Neural cell (in vitro differentiated cells): Measurements from ENCODE around the gene CRTC3. TPM values are rescaled to one million over a fixed set of nuclear protein-coding genes. Genes with fewer than 3 reads are reported as not detected.

Source experiments
- H2AFZ ChIP-seq: fragments of 200-600, 300-800 bp; sonication (generic), shearing (Covaris generic); 2 replicates; pipeline ENCODE4 v1.6.0; 2014; ENCODE audit warnings: low read depth, mild to moderate bottlenecking, antibody characterized with exemption, low read length, moderate library complexity
- H3F3A ChIP-seq: fragments of 200-600 bp; shearing (Covaris generic); 2 replicates; pipeline ENCODE4 v1.6.1; 2016; ENCODE audit warnings: mild to moderate bottlenecking, moderate library complexity, mixed read lengths, antibody characterized with exemption, low read length; ENCODE audit not compliant: insufficient read depth, poor library complexity, severe bottlenecking
- H3K27ac ChIP-seq: fragments of 200-600, 300-800 bp; sonication (generic), shearing (Covaris generic); 2 replicates; pipeline ENCODE4 v1.5.1; 2014; ENCODE audit warnings: mild to moderate bottlenecking, low read length, moderate library complexity
- H3K27me3 ChIP-seq: fragments of 300-800, 200-600 bp; sonication (generic), shearing (Covaris generic); 2 replicates; pipeline ENCODE4 v1.6.0; 2014; ENCODE audit warnings: mild to moderate bottlenecking, low read depth, low read length, moderate library complexity; ENCODE audit not compliant: insufficient read depth
- H3K36me3 ChIP-seq: fragments of 300-800, 200-600 bp; sonication (generic), shearing (Covaris generic); 2 replicates; pipeline ENCODE4 v1.5.1; 2014; ENCODE audit warnings: mild to moderate bottlenecking, antibody characterized with exemption, low read length, moderate library complexity; ENCODE audit not compliant: insufficient read depth
- H3K4me2 ChIP-seq: fragments of 300-800, 200-600 bp; sonication (generic), shearing (Covaris generic); 2 replicates; pipeline ENCODE4 v1.6.0; 2014; ENCODE audit warnings: mild to moderate bottlenecking, low read length
- H3K4me3 ChIP-seq: fragments of 300-800, 200-600 bp; sonication (generic), shearing (Covaris generic); 2 replicates; pipeline ENCODE4 v1.5.1; 2014; ENCODE audit warnings: mild to moderate bottlenecking, low read length, moderate library complexity
- H3K79me2 ChIP-seq: fragments of 200-600 bp; shearing (Covaris generic); replicated peaks from 2 replicates; pipeline ENCODE4 v1.6.0; 2014; ENCODE audit warnings: mild to moderate bottlenecking, low read length, moderate library complexity; ENCODE audit not compliant: insufficient read depth
- H3K9ac ChIP-seq: fragments of 300-800, 200-600 bp; sonication (generic), shearing (Covaris generic); 2 replicates; pipeline ENCODE4 v1.6.1; 2016; ENCODE audit warnings: mild to moderate bottlenecking, low read length, mixed read lengths
- H3K9me2 ChIP-seq: fragments of 200-600 bp; shearing (Covaris generic); 2 replicates; pipeline ENCODE4 v1.6.1; 2016; ENCODE audit warnings: mild to moderate bottlenecking, low read length, mixed read lengths; ENCODE audit not compliant: insufficient read depth
- H3K9me3 ChIP-seq: fragments of 200-600, 300-800 bp; sonication (generic), shearing (Covaris generic); 2 replicates; pipeline ENCODE4 v1.6.1; 2016; ENCODE audit warnings: mild to moderate bottlenecking, mixed run types, low read length, moderate library complexity, mixed read lengths
- H4K20me1 ChIP-seq: fragments of 200-600 bp; shearing (Covaris generic); 2 replicates; pipeline ENCODE4 v1.6.1; 2016; ENCODE audit warnings: mild to moderate bottlenecking, mixed run types; ENCODE audit not compliant: insufficient read depth
- CTCF ChIP-seq: fragments of 450-650 bp; IDR thresholded peaks from 2 replicates; pipeline ENCODE4 v1.5.1; 2014; ENCODE audit warnings: antibody characterized with exemption, mild to moderate bottlenecking, moderate library complexity; ENCODE audit not compliant: poor library complexity, severe bottlenecking
- EP300 ChIP-seq: fragments of 450-650 bp; conservative IDR thresholded peaks from 2 replicates; pipeline ENCODE4 v1.6.1; 2014; ENCODE audit warnings: antibody characterized with exemption, mild to moderate bottlenecking, moderate library complexity; ENCODE audit not compliant: poor library complexity, severe bottlenecking
- EZH2 ChIP-seq: fragments of 200-600, 300-800 bp; shearing (Covaris generic), sonication (generic); IDR thresholded peaks from 2 replicates; pipeline ENCODE4 v1.6.1; 2014; ENCODE audit warnings: antibody characterized with exemption, low read length, borderline replicate concordance, mild to moderate bottlenecking; ENCODE audit not compliant: insufficient read depth, poor library complexity, severe bottlenecking
- MXI1 ChIP-seq: fragments of 450-650 bp; conservative IDR thresholded peaks from 2 replicates; pipeline ENCODE4 v1.6.1; 2014; ENCODE audit warnings: antibody characterized with exemption, mild to moderate bottlenecking; ENCODE audit not compliant: poor library complexity, severe bottlenecking
- POLR2AphosphoS5 ChIP-seq: IDR thresholded peaks from 2 replicates; pipeline ENCODE4 v1.6.1; 2012
- RAD21 ChIP-seq: fragments of 450-650 bp; conservative IDR thresholded peaks from 2 replicates; pipeline ENCODE4 v1.6.1; 2014; ENCODE audit warnings: antibody characterized with exemption, mild to moderate bottlenecking, moderate library complexity
- REST ChIP-seq: IDR thresholded peaks from 2 replicates; pipeline ENCODE4 v1.6.1; 2012; ENCODE audit warnings: borderline replicate concordance
- SMC3 ChIP-seq: fragments of 450-650 bp; conservative IDR thresholded peaks from 2 replicates; pipeline ENCODE4 v1.6.1; 2014; ENCODE audit warnings: antibody characterized with exemption, mild to moderate bottlenecking, moderate library complexity; ENCODE audit not compliant: poor library complexity
- TAF1 ChIP-seq: IDR thresholded peaks from 2 replicates; pipeline ENCODE4 v1.6.1; 2012; ENCODE audit warnings: low read depth
- polyA plus RNA-seq: library from polyadenylated mRNA; depleted of rRNA; stranded (reverse); fragments of >200 nt; gene quantifications from 2 replicates; pipeline ENCODE4 v1.2.3, GENCODE V29; 2014

The CRTC3 gene
- polyA plus RNA-seq, 1 donor from 2014 or later: 5.5 TPM

- no peak overlapping the region for H3K27ac ChIP-seq
- H4K20me1 ChIP-seq: no peaks in the 10 kb centered on the region
- no peaks in the 10 kb centered on the region for H3F3A ChIP-seq
- no peak overlapping the region for H3K4me3 ChIP-seq
- TF ChIP-seq EZH2: no peak
- no peak for TF ChIP-seq REST
- TF ChIP-seq CTCF: no peak
- TF ChIP-seq EP300: no peak
- TF ChIP-seq RAD21: no peak
- no peak for TF ChIP-seq POLR2AphosphoS5
- TF ChIP-seq TAF1: no peak
- TF ChIP-seq SMC3: no peak
- TF ChIP-seq MXI1: no peak
- H3K9ac ChIP-seq: no peak overlapping the region
- H3K36me3 ChIP-seq: peaks cover 6% of the 10 kb centered on the region
- H3K79me2 ChIP-seq: no peaks in the 10 kb centered on the region
- no peak overlapping the region for H3K4me2 ChIP-seq
- no peaks in the 10 kb centered on the region for H3K9me2 ChIP-seq
- no peaks in the 10 kb centered on the region for H3K27me3 ChIP-seq
- no peaks in the 10 kb centered on the region for H3K9me3 ChIP-seq
- no peak overlapping the region for H2AFZ ChIP-seq
Measured at GRCh38 chr15:90644952-90645725, 115.4 kb downstream of the CRTC3 start.

- H3F3A ChIP-seq: no peaks in the 10 kb centered on the region
- H3K9me3 ChIP-seq: no peaks in the 10 kb centered on the region
- peaks cover 6% of the 10 kb centered on the region for H3K36me3 ChIP-seq
- no peaks in the 10 kb centered on the region for H4K20me1 ChIP-seq
- H3K27me3 ChIP-seq: no peaks in the 10 kb centered on the region
- no peak overlapping the region for H3K4me2 ChIP-seq
- no peak for TF ChIP-seq MXI1
- no peak overlapping the region for H3K9ac ChIP-seq
- H3K79me2 ChIP-seq: no peaks in the 10 kb centered on the region
- no peak overlapping the region for H2AFZ ChIP-seq
- no peak overlapping the region for H3K27ac ChIP-seq
- no peaks in the 10 kb centered on the region for H3K9me2 ChIP-seq
- no peak overlapping the region for H3K4me3 ChIP-seq
Measured at GRCh38 chr15:90645873-90646575, 116.3 kb downstream of the CRTC3 start.
